Measurements from ENCODE around the gene AVPR2. TPM values are rescaled to one million over a fixed set of nuclear protein-coding genes. Genes with fewer than 3 reads are reported as not detected.

Gene AVPR2
- total and polyA plus RNA-seq, 10 of the 15 experiments (the other 5 are each of a cell fraction or from before 2014, with no cell fraction given) = 0.12 to 0.37 TPM; not detected in 8

GRCh38 chrX:153889123-153889522 lies 15.3 kb upstream of the AVPR2 start:
- H3K4me3 ChIP-seq = no peak overlapping the region
- ChIA-PET CTCF (interaction anchor here (1.0 kb wide), 1 partner anchor 11 kb away, joined by 3 read pairs; no protein-coding TSS in a partner anchor), POLR2A (interaction anchor here (1.2 kb wide), 1 partner anchor 11 kb away, joined by 3 read pairs; no protein-coding TSS in a partner anchor), RAD21 (ENCODE audit: unreplicated experiment) (no interaction called here), SMC1A (ENCODE audit: uncharacterized antibody, unreplicated experiment) (interaction anchor here (1.0 kb wide), 1 partner anchor 34 kb away, joined by 3 read pairs; no protein-coding TSS in a partner anchor)
- WGBS (ENCODE audit: insufficient coverage, insufficient replicate concordance, low lambda C conversion rate, missing lambda C conversion rate) = 71% methylated on average over 6 of the region's 6 CpGs
- ATAC-seq (no peak), FAIRE-seq (no peak), DNase-seq (ENCODE audit: low read depth, low spot score) (no peak)
- H3K4me1 ChIP-seq (ENCODE audit: control insufficient read depth, insufficient read depth, low read length) = no peaks in the 10 kb centered on the region
- intact Hi-C loops (cut with micrococcal nuclease; ENCODE audit: unreplicated experiment) (no loop called here), in situ Hi-C loops (cut with MboI) (no loop called here)
- no peak overlapping the region for H3K4me2 ChIP-seq (ENCODE audit: control insufficient read depth, insufficient read depth)
- H3K27ac ChIP-seq (ENCODE audit: control insufficient read depth, insufficient read depth) = no peak overlapping the region
- TF ChIP-seq RELA (IDR thresholded peaks at IDR 0.05; ENCODE audit: borderline replicate concordance, partially characterized antibody) = no peak
- H3K36me3 ChIP-seq (ENCODE audit: control insufficient read depth in 2 of 2, insufficient read depth in 2 of 2, low read length in 1 of 2) = no peaks in the 10 kb centered on the region
- H3K27me3 ChIP-seq (replicated peaks in 1 of 2; ENCODE audit: control insufficient read depth in 2 of 2, insufficient read depth in 2 of 2, low read length in 1 of 2) = peaks cover 0 to 2% of the 10 kb centered on the region in 2 experiments; a peak in 3 of 4 replicates
- no peaks in the 10 kb centered on the region for H3K79me2 ChIP-seq (ENCODE audit: control insufficient read depth, insufficient read depth, low read length)
- H2AFZ ChIP-seq (ENCODE audit: control insufficient read depth, low read depth, low read length) = no peak overlapping the region
- no peak overlapping the region for H3K9ac ChIP-seq (ENCODE audit: control insufficient read depth, insufficient read depth, low read length)
- BruUV-seq (replicated peaks) = no TSS peak
- no peaks in the 10 kb centered on the region for H3K9me3 ChIP-seq (replicated peaks; ENCODE audit: control insufficient read depth, insufficient read depth, low read length)
- H4K20me1 ChIP-seq (ENCODE audit: control insufficient read depth, insufficient read depth) = no peaks in the 10 kb centered on the region

GRCh38 chrX:153897899-153898298 lies 6.6 kb upstream of the AVPR2 start:
- in situ Hi-C loops (cut with MboI) = no loop called here
- Histone ChIP-seq H2AFZ (ENCODE audit: control insufficient read depth, low read depth, low read length) (no peak overlapping the region), H3K79me2 (ENCODE audit: control insufficient read depth, insufficient read depth, low read length) (no peaks in the 10 kb centered on the region), H3K4me3 (no peak overlapping the region), H4K20me1 (ENCODE audit: control insufficient read depth, insufficient read depth) (no peaks in the 10 kb centered on the region), H3K9me3 (replicated peaks; ENCODE audit: control insufficient read depth, insufficient read depth, low read length) (no peaks in the 10 kb centered on the region; the same call in 2 of the 3 replicates), H3K27me3 (replicated peaks in 1 of 2; ENCODE audit: control insufficient read depth in 2 of 2, insufficient read depth in 2 of 2, low read length in 1 of 2) (no peaks in the 10 kb centered on the region), H3K4me1 (ENCODE audit: control insufficient read depth, insufficient read depth, low read length) (peaks cover 4% of the 10 kb centered on the region), H3K36me3 (ENCODE audit: control insufficient read depth in 2 of 2, insufficient read depth in 2 of 2, low read length in 1 of 2) (no peaks in the 10 kb centered on the region), H3K9ac (ENCODE audit: control insufficient read depth, insufficient read depth, low read length) (no peak overlapping the region), H3K4me2 (ENCODE audit: control insufficient read depth, insufficient read depth) (no peak overlapping the region), H3K27ac (ENCODE audit: control insufficient read depth, insufficient read depth) (no peak overlapping the region)
- ATAC-seq (no peak), FAIRE-seq (no peak), DNase-seq (ENCODE audit: low read depth, low spot score) (no peak)
- POLR2A ChIA-PET = interaction anchor here (0.6 kb wide), 1 partner anchor 8 kb away, joined by 3 read pairs; no protein-coding TSS in a partner anchor
- SMC1A ChIA-PET (ENCODE audit: uncharacterized antibody, unreplicated experiment) = no interaction called here
- RAD21 ChIA-PET (ENCODE audit: unreplicated experiment) = no interaction called here
- no TSS peak for BruUV-seq (replicated peaks)
- CTCF ChIA-PET = no interaction called here
- TF ChIP-seq TBL1XR1 (IDR thresholded peaks at IDR 0.05; ENCODE audit: low read depth, low read length) = no peak
- no peak for TF ChIP-seq KLF5 (IDR thresholded peaks at IDR 0.05; ENCODE audit: partially characterized antibody)
- no peak for TF ChIP-seq CUX1 (IDR thresholded peaks at IDR 0.05; ENCODE audit: insufficient replicate concordance, low read depth, low read length)
- intact Hi-C loops (cut with micrococcal nuclease; ENCODE audit: unreplicated experiment) = no loop called here
